WTC11 (cell line): ENCODE data around the gene MEIS1. TPM values are rescaled to one million over a fixed set of nuclear protein-coding genes. Genes with fewer than 3 reads are reported as not detected.

Experiments
- ATAC-seq: fragments of 200-7000 bp; cut with Tn5 transposase; 2 replicates; pipeline ENCODE4 v1.10.0; 2021; ENCODE audit warnings: mild to moderate bottlenecking, moderate library complexity
- CTCF ChIA-PET: fragments of 300-600 bp; sonication (Branson Sonifier 250); formaldehyde crosslinking; loops from one replicate; lab custom pipeline; 2021; ENCODE audit warnings: antibody characterized with exemption; lab: Charles Lee
- POLR2A ChIA-PET: fragments of 350-600 bp; sonication (Branson Sonifier 250); formaldehyde crosslinking; loops from one replicate; lab custom pipeline; 2021; ENCODE audit warnings: antibody characterized with exemption; lab: Charles Lee
- DNase-seq: peaks from one replicate; pipeline ENCODE4 v3.0.0; 2021; ENCODE audit warnings: low spot score
- H3K27ac Mint-ChIP-seq: 2 replicates; pipeline ENCODE4 v1.8.0; 2021; ENCODE audit warnings: mixed read lengths
- H3K27me3 Mint-ChIP-seq: 2 replicates; pipeline ENCODE4 v1.8.0; 2021; ENCODE audit warnings: low read depth, mild to moderate bottlenecking, moderate library complexity, mixed read lengths
- H3K36me3 Mint-ChIP-seq: 2 replicates; pipeline ENCODE4 v1.8.0; 2021; ENCODE audit warnings: mixed read lengths
- H3K4me1 Mint-ChIP-seq: 2 replicates; pipeline ENCODE4 v1.8.0; 2022; ENCODE audit warnings: mixed read lengths
- H3K4me3 Mint-ChIP-seq: 2 replicates; pipeline ENCODE4 v1.8.0; 2021; ENCODE audit warnings: mild to moderate bottlenecking, moderate library complexity, mixed read lengths
- H3K9me3 Mint-ChIP-seq: 2 replicates; pipeline ENCODE4 v1.8.0; 2021; ENCODE audit warnings: mixed read lengths
- CREM ChIP-seq: sonication (generic); formaldehyde crosslinking; IDR thresholded peaks from 2 replicates; pipeline ENCODE4 v1.8.1; 2022; ENCODE audit warnings: mild to moderate bottlenecking, missing genetic modification reagents, moderate library complexity
- ESRRA ChIP-seq: sonication (generic); formaldehyde crosslinking; IDR thresholded peaks from 2 replicates; pipeline ENCODE4 v1.8.1; 2022; ENCODE audit warnings: mild to moderate bottlenecking, missing genetic modification reagents, borderline replicate concordance
- IRF2 ChIP-seq: sonication (generic); formaldehyde crosslinking; IDR thresholded peaks from 2 replicates; pipeline ENCODE4 v1.8.0; 2022; ENCODE audit warnings: low read depth, missing genetic modification reagents, borderline replicate concordance
- NR1H2 ChIP-seq: sonication (generic); formaldehyde crosslinking; IDR thresholded peaks from 2 replicates; pipeline ENCODE4 v1.9.0; 2021; ENCODE audit warnings: mild to moderate bottlenecking, moderate library complexity, missing genetic modification reagents
- OVOL2 ChIP-seq: fragments of 250-450 bp; sonication (Bioruptor Pico); IDR thresholded peaks from 2 replicates; pipeline ENCODE4 v1.9.0; 2021; ENCODE audit warnings: mild to moderate bottlenecking, borderline replicate concordance
- PRRX2 ChIP-seq: fragments of 250-450 bp; sonication (Bioruptor Pico); IDR thresholded peaks from 2 replicates; pipeline ENCODE4 v1.8.0; 2021; ENCODE audit warnings: mild to moderate bottlenecking
- SP1 ChIP-seq: sonication (generic); formaldehyde crosslinking; conservative IDR thresholded peaks from 2 replicates; pipeline ENCODE4 v1.8.1; 2022; ENCODE audit warnings: missing genetic modification reagents
- TP53 ChIP-seq: sonication (generic); formaldehyde crosslinking; IDR thresholded peaks from 2 replicates; pipeline ENCODE4 v1.8.1; 2023; ENCODE audit warnings: mild to moderate bottlenecking, missing genetic modification reagents
- ZNF121 ChIP-seq: sonication (generic); formaldehyde crosslinking; IDR thresholded peaks from 2 replicates; pipeline ENCODE4 v1.8.0; 2023; ENCODE audit warnings: missing genetic modification reagents
- total RNA-seq: library from RNA; stranded (reverse); gene quantifications from 3 replicates; pipeline ENCODE4 v1.2.3, GENCODE V29; 2021
- TF ChIP-seq, protein P1 (sequence below): sonication (generic); formaldehyde crosslinking; IDR thresholded peaks from 2 replicates; pipeline ENCODE4 v1.8.0; 2023; ENCODE audit warnings: missing genetic modification reagents
- TF ChIP-seq, protein P2 (sequence below): sonication (generic); formaldehyde crosslinking; IDR thresholded peaks from 2 replicates; pipeline ENCODE4 v1.8.0; 2022; ENCODE audit warnings: mild to moderate bottlenecking, missing genetic modification reagents
- TF ChIP-seq, protein P3 (sequence below): sonication (generic); formaldehyde crosslinking; IDR thresholded peaks from 2 replicates; pipeline ENCODE4 v1.8.1; 2023; ENCODE audit warnings: mild to moderate bottlenecking, missing genetic modification reagents
- TF ChIP-seq, protein P4 (sequence below): sonication (generic); formaldehyde crosslinking; IDR thresholded peaks from 2 replicates; pipeline ENCODE4 v1.8.1; 2022; ENCODE audit warnings: low read depth, missing genetic modification reagents, borderline replicate concordance
- TF ChIP-seq, protein P5 (sequence below): sonication (generic); formaldehyde crosslinking; IDR thresholded peaks from 2 replicates; pipeline ENCODE4 v1.8.1; 2022; ENCODE audit warnings: mild to moderate bottlenecking, moderate library complexity, missing genetic modification reagents
- TF ChIP-seq, protein P6 (sequence below): fragments of 250-450 bp; sonication (Bioruptor Pico); IDR thresholded peaks from 2 replicates; pipeline ENCODE4 v1.9.0; 2021; ENCODE audit warnings: mild to moderate bottlenecking, borderline replicate concordance
- TF ChIP-seq, protein P7 (sequence below): sonication (generic); formaldehyde crosslinking; conservative IDR thresholded peaks from 2 replicates; pipeline ENCODE4 v1.8.1; 2022; ENCODE audit warnings: mild to moderate bottlenecking, missing genetic modification reagents
- TF ChIP-seq, protein P8 (sequence below): sonication (generic); formaldehyde crosslinking; IDR thresholded peaks from 2 replicates; pipeline ENCODE4 v1.8.1; 2023; ENCODE audit warnings: mild to moderate bottlenecking, missing genetic modification reagents, moderate library complexity
- TF ChIP-seq, protein P9 (sequence below): sonication (generic); formaldehyde crosslinking; IDR thresholded peaks from 2 replicates; pipeline ENCODE4 v1.8.1; 2022; ENCODE audit warnings: missing genetic modification reagents, borderline replicate concordance
- TF ChIP-seq, protein P10 (sequence below): fragments of 200-600 bp; IDR thresholded peaks from 2 replicates; pipeline ENCODE4 v1.8.0; 2022; ENCODE audit warnings: antibody characterized with exemption

MEIS1 gene
- total RNA-seq, 1 experiment from 2014 or later = 0.48 TPM

DNA sequence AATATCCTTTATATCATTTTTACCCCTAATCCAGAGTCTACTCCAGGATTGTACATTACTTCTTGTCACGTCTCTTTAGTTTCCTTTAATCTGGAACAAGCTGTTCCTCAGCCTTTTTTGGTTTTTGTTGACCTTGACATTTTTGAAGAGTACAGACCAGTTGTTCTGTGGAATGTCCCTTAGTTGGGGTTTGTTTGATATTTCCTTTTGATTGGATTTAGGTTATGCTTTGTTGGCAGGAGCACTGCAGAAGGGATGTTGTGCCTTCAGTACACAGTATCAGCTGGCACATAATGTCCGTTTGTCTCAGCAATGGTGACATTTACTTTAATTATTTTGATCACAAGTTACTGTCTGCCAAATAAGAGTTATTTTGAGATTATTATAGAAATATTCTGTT, 160.6 kb downstream of the MEIS1 start:
- no peak for DNase-seq
- H3K9me3 Mint-ChIP-seq = peaks cover 17% of the 10 kb centered on the region
- TF ChIP-seq, protein P1, sequence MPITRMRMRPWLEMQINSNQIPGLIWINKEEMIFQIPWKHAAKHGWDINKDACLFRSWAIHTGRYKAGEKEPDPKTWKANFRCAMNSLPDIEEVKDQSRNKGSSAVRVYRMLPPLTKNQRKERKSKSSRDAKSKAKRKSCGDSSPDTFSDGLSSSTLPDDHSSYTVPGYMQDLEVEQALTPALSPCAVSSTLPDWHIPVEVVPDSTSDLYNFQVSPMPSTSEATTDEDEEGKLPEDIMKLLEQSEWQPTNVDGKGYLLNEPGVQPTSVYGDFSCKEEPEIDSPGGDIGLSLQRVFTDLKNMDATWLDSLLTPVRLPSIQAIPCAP (CRISPR knock-in tag) = no peak
- TF ChIP-seq, protein P2, sequence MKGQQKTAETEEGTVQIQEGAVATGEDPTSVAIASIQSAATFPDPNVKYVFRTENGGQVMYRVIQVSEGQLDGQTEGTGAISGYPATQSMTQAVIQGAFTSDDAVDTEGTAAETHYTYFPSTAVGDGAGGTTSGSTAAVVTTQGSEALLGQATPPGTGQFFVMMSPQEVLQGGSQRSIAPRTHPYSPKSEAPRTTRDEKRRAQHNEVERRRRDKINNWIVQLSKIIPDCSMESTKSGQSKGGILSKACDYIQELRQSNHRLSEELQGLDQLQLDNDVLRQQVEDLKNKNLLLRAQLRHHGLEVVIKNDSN (CRISPR knock-in tag) = no peak
- TF ChIP-seq IRF2 (CRISPR knock-in tag) (no peak), ESRRA (CRISPR knock-in tag) (no peak), ZNF121 (CRISPR knock-in tag) (no peak), OVOL2 (CRISPR knock-in tag) (no peak), TP53 (no peak), CREM (no peak), SP1 (CRISPR knock-in tag) (no peak), PRRX2 (no peak), NR1H2 (CRISPR knock-in tag) (no peak)
- TF ChIP-seq, protein P3, sequence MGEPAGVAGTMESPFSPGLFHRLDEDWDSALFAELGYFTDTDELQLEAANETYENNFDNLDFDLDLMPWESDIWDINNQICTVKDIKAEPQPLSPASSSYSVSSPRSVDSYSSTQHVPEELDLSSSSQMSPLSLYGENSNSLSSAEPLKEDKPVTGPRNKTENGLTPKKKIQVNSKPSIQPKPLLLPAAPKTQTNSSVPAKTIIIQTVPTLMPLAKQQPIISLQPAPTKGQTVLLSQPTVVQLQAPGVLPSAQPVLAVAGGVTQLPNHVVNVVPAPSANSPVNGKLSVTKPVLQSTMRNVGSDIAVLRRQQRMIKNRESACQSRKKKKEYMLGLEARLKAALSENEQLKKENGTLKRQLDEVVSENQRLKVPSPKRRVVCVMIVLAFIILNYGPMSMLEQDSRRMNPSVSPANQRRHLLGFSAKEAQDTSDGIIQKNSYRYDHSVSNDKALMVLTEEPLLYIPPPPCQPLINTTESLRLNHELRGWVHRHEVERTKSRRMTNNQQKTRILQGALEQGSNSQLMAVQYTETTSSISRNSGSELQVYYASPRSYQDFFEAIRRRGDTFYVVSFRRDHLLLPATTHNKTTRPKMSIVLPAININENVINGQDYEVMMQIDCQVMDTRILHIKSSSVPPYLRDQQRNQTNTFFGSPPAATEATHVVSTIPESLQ (CRISPR knock-in tag) = no peak
- TF ChIP-seq, protein P4, sequence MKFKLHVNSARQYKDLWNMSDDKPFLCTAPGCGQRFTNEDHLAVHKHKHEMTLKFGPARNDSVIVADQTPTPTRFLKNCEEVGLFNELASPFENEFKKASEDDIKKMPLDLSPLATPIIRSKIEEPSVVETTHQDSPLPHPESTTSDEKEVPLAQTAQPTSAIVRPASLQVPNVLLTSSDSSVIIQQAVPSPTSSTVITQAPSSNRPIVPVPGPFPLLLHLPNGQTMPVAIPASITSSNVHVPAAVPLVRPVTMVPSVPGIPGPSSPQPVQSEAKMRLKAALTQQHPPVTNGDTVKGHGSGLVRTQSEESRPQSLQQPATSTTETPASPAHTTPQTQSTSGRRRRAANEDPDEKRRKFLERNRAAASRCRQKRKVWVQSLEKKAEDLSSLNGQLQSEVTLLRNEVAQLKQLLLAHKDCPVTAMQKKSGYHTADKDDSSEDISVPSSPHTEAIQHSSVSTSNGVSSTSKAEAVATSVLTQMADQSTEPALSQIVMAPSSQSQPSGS = no peak
- TF ChIP-seq, protein P5, sequence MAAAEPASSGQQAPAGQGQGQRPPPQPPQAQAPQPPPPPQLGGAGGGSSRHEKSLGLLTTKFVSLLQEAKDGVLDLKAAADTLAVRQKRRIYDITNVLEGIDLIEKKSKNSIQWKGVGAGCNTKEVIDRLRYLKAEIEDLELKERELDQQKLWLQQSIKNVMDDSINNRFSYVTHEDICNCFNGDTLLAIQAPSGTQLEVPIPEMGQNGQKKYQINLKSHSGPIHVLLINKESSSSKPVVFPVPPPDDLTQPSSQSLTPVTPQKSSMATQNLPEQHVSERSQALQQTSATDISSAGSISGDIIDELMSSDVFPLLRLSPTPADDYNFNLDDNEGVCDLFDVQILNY (CRISPR knock-in tag) = no peak
- TF ChIP-seq, protein P6, sequence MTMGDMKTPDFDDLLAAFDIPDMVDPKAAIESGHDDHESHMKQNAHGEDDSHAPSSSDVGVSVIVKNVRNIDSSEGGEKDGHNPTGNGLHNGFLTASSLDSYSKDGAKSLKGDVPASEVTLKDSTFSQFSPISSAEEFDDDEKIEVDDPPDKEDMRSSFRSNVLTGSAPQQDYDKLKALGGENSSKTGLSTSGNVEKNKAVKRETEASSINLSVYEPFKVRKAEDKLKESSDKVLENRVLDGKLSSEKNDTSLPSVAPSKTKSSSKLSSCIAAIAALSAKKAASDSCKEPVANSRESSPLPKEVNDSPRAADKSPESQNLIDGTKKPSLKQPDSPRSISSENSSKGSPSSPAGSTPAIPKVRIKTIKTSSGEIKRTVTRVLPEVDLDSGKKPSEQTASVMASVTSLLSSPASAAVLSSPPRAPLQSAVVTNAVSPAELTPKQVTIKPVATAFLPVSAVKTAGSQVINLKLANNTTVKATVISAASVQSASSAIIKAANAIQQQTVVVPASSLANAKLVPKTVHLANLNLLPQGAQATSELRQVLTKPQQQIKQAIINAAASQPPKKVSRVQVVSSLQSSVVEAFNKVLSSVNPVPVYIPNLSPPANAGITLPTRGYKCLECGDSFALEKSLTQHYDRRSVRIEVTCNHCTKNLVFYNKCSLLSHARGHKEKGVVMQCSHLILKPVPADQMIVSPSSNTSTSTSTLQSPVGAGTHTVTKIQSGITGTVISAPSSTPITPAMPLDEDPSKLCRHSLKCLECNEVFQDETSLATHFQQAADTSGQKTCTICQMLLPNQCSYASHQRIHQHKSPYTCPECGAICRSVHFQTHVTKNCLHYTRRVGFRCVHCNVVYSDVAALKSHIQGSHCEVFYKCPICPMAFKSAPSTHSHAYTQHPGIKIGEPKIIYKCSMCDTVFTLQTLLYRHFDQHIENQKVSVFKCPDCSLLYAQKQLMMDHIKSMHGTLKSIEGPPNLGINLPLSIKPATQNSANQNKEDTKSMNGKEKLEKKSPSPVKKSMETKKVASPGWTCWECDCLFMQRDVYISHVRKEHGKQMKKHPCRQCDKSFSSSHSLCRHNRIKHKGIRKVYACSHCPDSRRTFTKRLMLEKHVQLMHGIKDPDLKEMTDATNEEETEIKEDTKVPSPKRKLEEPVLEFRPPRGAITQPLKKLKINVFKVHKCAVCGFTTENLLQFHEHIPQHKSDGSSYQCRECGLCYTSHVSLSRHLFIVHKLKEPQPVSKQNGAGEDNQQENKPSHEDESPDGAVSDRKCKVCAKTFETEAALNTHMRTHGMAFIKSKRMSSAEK (CRISPR knock-in tag) = no peak
- TF ChIP-seq, protein P7, sequence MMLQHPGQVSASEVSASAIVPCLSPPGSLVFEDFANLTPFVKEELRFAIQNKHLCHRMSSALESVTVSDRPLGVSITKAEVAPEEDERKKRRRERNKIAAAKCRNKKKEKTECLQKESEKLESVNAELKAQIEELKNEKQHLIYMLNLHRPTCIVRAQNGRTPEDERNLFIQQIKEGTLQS = no peak
- TF ChIP-seq, protein P8, sequence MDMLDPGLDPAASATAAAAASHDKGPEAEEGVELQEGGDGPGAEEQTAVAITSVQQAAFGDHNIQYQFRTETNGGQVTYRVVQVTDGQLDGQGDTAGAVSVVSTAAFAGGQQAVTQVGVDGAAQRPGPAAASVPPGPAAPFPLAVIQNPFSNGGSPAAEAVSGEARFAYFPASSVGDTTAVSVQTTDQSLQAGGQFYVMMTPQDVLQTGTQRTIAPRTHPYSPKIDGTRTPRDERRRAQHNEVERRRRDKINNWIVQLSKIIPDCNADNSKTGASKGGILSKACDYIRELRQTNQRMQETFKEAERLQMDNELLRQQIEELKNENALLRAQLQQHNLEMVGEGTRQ (CRISPR knock-in tag) = no peak
- TF ChIP-seq, protein P9, sequence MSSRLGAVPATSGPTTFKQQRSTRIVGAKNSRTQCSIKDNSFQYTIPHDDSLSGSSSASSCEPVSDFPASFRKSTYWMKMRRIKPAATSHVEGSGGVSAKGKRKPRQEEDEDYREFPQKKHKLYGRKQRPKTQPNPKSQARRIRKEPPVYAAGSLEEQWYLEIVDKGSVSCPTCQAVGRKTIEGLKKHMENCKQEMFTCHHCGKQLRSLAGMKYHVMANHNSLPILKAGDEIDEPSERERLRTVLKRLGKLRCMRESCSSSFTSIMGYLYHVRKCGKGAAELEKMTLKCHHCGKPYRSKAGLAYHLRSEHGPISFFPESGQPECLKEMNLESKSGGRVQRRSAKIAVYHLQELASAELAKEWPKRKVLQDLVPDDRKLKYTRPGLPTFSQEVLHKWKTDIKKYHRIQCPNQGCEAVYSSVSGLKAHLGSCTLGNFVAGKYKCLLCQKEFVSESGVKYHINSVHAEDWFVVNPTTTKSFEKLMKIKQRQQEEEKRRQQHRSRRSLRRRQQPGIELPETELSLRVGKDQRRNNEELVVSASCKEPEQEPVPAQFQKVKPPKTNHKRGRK (CRISPR knock-in tag) = no peak
- TF ChIP-seq, protein P10, sequence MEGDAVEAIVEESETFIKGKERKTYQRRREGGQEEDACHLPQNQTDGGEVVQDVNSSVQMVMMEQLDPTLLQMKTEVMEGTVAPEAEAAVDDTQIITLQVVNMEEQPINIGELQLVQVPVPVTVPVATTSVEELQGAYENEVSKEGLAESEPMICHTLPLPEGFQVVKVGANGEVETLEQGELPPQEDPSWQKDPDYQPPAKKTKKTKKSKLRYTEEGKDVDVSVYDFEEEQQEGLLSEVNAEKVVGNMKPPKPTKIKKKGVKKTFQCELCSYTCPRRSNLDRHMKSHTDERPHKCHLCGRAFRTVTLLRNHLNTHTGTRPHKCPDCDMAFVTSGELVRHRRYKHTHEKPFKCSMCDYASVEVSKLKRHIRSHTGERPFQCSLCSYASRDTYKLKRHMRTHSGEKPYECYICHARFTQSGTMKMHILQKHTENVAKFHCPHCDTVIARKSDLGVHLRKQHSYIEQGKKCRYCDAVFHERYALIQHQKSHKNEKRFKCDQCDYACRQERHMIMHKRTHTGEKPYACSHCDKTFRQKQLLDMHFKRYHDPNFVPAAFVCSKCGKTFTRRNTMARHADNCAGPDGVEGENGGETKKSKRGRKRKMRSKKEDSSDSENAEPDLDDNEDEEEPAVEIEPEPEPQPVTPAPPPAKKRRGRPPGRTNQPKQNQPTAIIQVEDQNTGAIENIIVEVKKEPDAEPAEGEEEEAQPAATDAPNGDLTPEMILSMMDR = no peak
- H3K4me3 Mint-ChIP-seq = no peak overlapping the region
- no peaks in the 10 kb centered on the region for H3K36me3 Mint-ChIP-seq
- H3K4me1 Mint-ChIP-seq = peaks cover 14% of the 10 kb centered on the region
- ChIA-PET CTCF (interaction anchor here (1.0 kb wide), 1 partner anchor 8 kb away, joined by 3 read pairs; no protein-coding TSS in a partner anchor), POLR2A (no interaction called here)
- no peaks in the 10 kb centered on the region for H3K27me3 Mint-ChIP-seq
- no peak for ATAC-seq
- H3K27ac Mint-ChIP-seq = no peak overlapping the region
